Measurements from ENCODE around the gene SGMS1. TPM values are rescaled to one million over a fixed set of nuclear protein-coding genes. Genes with fewer than 3 reads are reported as not detected.

SGMS1 gene
- total RNA-seq, 1 donor from 2014 or later = 54.7 TPM

- no peak for ATAC-seq
- intact Hi-C loops (cut with DNase I) = no loop called here
Observed at GRCh38 chr10:50419756-50420155, 204.0 kb downstream of the SGMS1 start.

GRCh38 chr10:50419091-50419490 lies 204.7 kb downstream of the SGMS1 start:
- ATAC-seq (no peak), DNase-seq (ENCODE audit: low spot score) (no peak)
- intact Hi-C loops (cut with DNase I) = no loop called here

More at GRCh38 chr10:50419756-50420155, 204.0 kb downstream of the SGMS1 start:
- DNase-seq (ENCODE audit: low spot score) = no peak

GRCh38 chr10:50417886-50418830 lies 205.6 kb downstream of the SGMS1 start:
- intact Hi-C loops (cut with DNase I) = no loop called here
- peak; percentile 87 for ATAC-seq
- peak; percentile 72 for DNase-seq (ENCODE audit: low spot score)

- DNase-seq (ENCODE audit: low spot score) = no peak
- peak; percentile 52 for ATAC-seq
- intact Hi-C loops (cut with DNase I) = no loop called here
Observed at GRCh38 chr10:50417486-50417885, 206.3 kb downstream of the SGMS1 start.

- DNase-seq (ENCODE audit: low spot score) = no peak
- no peak for ATAC-seq
- intact Hi-C loops (cut with DNase I) = no loop called here
Observed at GRCh38 chr10:50416881-50417280, 206.9 kb downstream of the SGMS1 start.

GRCh38 chr10:50416181-50416824 lies 207.5 kb downstream of the SGMS1 start:
- DNase-seq (ENCODE audit: low spot score) = no peak
- intact Hi-C loops (cut with DNase I) = no loop called here
- ATAC-seq = peak; percentile 40

- intact Hi-C loops (cut with DNase I) = no loop called here
- DNase-seq (ENCODE audit: low spot score) (no peak), ATAC-seq (no peak)
Observed at GRCh38 chr10:50415292-50415691, 208.5 kb downstream of the SGMS1 start.

GRCh38 chr10:50410066-50410811 lies 213.5 kb downstream of the SGMS1 start:
- peak; percentile 22 for ATAC-seq
- DNase-seq (ENCODE audit: low spot score) = no peak
- intact Hi-C loops (cut with DNase I) = no loop called here

GRCh38 chr10:50407076-50407801 lies 216.5 kb downstream of the SGMS1 start:
- ATAC-seq (no peak), DNase-seq (ENCODE audit: low spot score) (no peak)
- intact Hi-C loops (cut with DNase I) = no loop called here

GRCh38 chr10:50406457-50407070 lies 217.2 kb downstream of the SGMS1 start:
- DNase-seq (ENCODE audit: low spot score) = no peak
- intact Hi-C loops (cut with DNase I) = no loop called here
- ATAC-seq = no peak

GRCh38 chr10:50405723-50406122 lies 218.0 kb downstream of the SGMS1 start:
- no peak for DNase-seq (ENCODE audit: low spot score)

GRCh38 chr10:50404021-50404773 lies 219.6 kb downstream of the SGMS1 start:
- ATAC-seq (no peak), DNase-seq (ENCODE audit: low spot score) (no peak)
- intact Hi-C loops (cut with DNase I) = no loop called here

More at GRCh38 chr10:50405723-50406122, 218.0 kb downstream of the SGMS1 start:
- intact Hi-C loops (cut with DNase I) = no loop called here
- ATAC-seq = no peak

- ATAC-seq = no peak
- no peak for DNase-seq (ENCODE audit: low spot score)
- intact Hi-C loops (cut with DNase I) = no loop called here
Observed at GRCh38 chr10:50403074-50403473, 220.7 kb downstream of the SGMS1 start.

- ATAC-seq (no peak), DNase-seq (ENCODE audit: low spot score) (no peak)
- intact Hi-C loops (cut with DNase I) = no loop called here
Observed at GRCh38 chr10:50402466-50402865, 221.3 kb downstream of the SGMS1 start.

- ATAC-seq (peak; percentile 50), DNase-seq (ENCODE audit: low spot score) (no peak)
- intact Hi-C loops (cut with DNase I) = no loop called here
Observed at GRCh38 chr10:50400694-50401093, 223.1 kb downstream of the SGMS1 start.

GRCh38 chr10:50398823-50399222 lies 224.9 kb downstream of the SGMS1 start:
- intact Hi-C loops (cut with DNase I) = no loop called here
- no peak for ATAC-seq

GRCh38 chr10:50398381-50398780 lies 225.4 kb downstream of the SGMS1 start:
- intact Hi-C loops (cut with DNase I) = no loop called here
- peak; percentile 66 for ATAC-seq
- DNase-seq (ENCODE audit: low spot score) = no peak

More at GRCh38 chr10:50398823-50399222, 224.9 kb downstream of the SGMS1 start:
- no peak for DNase-seq (ENCODE audit: low spot score)

Measured in sciatic nerve (tissue), 2 donors.